Measurements from ENCODE around the gene PROM1.

PROM1 gene

GRCh38 chr4:16109256-16109655 is 25.4 kb upstream of the PROM1 start:
- no peak for DNase-seq

DNA sequence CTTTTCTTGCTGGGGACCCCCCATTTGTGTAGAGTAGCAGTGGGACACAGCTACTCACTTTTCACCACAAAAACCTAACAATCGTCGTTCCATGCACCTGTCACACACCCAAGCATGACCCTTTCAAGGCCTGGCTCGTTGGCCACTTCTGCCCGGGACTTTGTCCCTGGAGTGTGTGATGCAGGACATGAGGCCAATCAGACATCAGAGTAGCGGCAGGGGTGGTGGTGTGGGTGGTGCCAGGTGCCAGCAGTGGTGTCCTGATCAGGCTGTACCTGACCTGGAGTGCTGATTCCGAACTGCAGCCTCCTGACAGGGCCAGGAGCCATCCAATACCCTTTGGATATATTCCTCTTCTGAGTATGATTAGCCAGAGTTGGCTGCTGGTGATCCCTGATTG is 23.1 kb upstream of the PROM1 start:
- DNase-seq = no peak

DNA sequence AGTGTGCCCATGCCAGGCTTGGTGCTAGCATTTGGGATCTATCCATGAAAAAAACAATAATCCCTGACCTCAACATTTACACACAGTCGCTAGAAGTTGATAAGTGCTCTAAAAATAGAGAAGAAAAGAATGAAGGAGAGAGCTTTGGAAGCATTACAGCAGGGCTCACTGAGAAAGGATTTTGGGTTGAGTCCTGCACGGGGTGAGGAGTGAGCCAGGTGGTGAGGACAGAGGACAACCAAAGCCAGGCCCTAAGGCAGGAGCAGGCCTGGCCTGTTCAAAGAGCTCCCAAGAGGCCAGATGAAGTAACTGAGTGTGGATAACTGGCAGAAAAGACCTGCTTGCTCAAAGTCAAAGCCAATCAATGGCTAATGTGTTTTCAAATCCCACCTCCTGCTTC is 20.7 kb upstream of the PROM1 start:
- no peak for DNase-seq

DNA sequence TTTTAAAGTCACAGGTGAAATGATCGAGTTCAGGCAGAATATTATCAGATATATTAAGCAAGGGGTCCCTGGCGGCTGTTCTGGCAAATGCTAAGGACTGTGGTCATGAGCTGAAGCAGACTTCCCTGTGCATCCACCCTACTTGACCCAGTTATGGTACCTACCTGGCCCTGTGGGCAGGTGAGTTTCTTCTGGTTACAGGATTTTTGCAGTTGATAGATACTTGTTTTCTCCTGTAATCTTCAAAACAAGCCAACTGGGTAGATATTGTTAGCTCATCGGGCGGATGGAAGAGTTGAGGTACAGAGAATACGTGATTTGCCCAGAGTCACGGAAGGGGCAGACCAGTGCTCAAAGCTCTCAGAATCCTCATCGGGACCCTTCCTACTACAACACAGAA is 18.5 kb upstream of the PROM1 start:
- DNase-seq = no peak

DNA sequence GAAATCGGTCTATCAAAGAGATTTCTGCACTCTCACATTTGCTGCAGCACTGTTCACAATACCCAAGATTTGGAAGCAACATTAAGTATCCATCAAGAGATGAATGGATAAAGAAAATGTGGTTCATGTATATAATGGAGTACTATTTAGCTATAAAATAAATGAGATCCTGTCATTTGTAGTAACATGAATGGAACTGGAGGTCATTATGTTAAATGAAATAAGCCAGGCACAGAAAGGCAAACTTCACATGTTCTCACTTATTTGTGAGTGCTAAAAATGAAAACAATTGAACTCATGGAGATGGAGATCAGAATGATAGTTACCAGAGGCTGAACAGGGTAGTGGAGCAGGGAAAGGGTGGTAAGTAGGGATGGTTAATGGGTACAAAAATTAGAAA is 17.0 kb upstream of the PROM1 start:
- no peak for DNase-seq

DNA sequence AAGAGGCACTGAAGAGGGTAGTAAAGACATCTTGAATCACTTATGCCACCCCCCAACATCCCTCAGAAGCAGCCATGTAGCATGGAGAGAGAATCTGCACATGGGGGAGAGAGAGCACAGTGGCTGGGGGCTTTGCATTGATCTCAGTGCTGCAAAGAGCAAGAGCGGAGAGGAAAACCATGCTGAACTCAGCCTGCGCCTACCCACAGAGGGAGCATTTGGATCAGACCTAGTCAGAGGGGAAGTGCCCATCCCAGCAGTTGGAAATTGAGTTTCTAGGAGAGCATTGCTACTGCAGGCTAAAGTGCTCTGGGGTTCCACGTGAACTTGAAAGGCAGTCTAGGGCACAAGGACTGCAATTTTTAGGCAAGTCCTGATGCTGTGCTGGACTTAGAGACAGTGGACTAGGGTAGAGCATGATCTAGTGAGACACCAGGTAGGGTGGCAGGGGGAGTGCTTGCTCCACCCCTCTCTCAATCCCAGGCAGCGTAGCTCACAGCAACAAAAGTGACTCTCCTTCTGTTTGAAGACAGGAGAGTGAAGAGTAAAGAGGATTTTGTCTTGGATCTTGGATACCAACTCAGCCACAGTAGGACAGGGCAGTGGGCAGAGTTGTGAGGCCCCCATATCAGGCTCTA is 9.0 kb upstream of the PROM1 start:
- DNase-seq = peak; percentile 8

DNA sequence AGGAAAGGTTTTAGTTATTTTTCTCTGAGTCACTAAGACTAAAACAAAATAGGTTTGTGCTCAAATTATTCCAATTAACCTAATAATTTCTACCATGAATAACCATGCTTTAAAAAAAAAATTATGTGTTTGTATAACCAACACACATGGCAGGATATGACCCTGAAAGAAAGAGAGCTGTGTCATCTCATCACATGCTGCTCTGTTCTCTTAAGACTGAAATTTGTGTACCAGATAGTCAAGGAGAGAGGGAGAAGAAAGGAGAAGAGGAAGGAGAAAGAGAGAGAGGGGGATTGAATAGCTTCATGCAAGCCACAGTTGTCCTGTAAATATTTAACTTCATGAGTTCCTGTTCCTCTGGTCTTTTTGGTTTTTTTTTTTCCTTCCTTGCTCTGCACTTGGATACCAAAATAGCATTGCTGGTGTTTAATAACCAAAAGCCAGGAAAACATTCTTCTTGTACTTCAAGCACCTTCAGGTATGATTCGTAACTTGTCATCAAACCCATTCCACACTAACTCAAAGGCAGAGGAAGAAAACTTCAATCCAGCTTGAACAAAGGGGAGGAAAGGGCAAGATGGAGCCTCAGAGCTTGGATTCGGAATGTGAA is 6.4 kb upstream of the PROM1 start:
- no peak for DNase-seq

- DNase-seq = no peak
These were observed 5.3 kb upstream of the PROM1 start for GRCh38 chr4:16089156-16089555.

DNA sequence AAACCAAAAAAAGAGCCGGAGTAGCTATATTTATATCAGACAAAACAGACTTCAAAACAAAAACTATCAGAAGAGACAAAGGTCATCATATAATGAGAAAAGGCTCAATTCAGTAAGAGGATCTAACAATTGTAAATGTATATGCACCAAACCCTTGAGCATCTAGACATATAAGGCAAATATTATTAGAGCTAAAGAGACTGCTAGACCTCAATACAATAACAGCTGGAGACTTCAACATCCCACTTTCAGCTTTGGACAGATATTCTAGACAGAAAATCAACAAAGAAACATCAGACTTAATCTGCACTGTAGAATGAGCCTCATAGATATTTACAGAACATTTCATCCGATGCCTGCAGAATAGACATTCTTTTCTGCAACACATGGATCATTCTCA is 4.8 kb upstream of the PROM1 start:
- DNase-seq = no peak

- no peak for DNase-seq
These were observed 2.0 kb upstream of the PROM1 start for GRCh38 chr4:16085822-16086221.

DNA sequence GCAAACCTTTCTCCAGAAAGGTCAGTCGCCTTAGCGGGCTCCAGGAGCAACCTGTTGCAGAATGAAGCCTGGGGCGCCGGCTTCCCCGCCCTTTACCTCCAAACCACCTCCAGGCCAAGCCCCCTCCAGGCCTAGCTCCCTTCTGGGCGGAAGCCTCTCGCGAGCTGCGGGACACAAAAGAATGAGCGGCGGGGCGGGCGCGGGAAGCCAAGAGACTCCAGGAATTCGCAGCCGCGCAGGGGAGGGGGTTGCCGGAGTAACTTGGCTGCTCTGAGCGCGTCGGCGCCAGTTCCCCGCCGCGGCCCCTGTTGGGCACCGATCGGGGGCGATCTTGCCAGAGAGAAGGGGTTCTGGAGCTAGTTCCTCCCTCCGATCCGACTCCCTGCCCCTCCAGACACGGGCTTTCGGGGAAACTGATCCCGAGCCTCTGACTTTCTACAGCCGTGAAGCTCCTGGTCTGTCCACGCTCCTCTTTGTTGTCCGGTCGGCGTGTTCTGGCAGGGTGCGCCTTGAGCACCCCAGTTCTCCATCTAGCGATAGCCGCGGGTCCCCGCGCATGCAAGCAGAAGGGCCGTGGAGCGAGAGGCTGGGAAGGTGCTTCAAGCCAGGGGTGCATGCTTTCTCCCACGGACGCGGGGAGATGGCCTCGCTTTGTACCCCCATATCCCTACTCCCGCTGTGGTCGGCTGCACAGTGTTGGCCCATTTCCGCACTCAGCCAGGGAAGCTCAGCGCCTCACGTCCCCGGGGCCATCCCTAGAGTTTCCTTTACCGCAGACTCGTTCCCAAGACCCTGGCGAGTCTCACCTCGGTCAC is 1.2 kb downstream of the PROM1 start:
- DNase-seq = peak; percentile 78

DNA sequence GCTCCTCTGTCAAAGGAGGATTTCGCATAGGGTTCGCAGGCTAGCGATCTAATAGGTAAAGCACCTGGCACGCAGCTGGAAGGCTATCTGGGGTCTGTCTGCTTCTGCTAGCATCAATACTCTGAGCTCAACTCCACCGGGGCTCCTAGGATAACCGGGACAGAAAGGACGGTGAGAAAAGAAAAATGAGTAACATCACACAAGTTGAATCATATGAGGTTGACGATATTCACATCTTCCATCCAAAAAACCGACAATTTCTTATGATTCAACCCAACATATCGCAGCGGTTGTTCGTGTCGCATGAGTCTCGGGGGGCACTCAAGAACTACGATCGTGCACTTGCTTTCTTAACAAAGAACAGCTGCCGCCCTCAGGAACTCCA is 1.8 kb downstream of the PROM1 start:
- DNase-seq = peak; percentile 29

DNA sequence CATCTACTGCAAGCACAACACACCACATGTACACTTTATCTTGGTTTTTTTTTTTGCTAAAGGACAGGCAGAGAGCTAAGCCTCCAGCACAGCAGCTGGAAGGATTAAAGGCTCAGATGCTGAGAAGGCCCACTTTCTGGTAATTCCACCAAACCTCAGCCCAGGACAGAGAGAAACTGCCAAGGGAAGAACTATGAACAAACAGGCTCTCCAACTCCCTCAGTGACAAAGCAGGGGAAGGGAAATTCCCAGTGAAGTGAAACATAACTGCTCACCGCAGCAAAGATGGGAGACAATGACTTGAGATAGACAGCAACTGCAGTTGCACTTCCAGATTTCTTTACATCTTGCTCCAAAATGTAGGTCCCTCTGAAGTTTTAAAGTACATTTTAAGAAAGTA is 4.8 kb downstream of the PROM1 start:
- no peak for DNase-seq

- DNase-seq = no peak
These were observed 5.5 kb downstream of the PROM1 start for GRCh38 chr4:16078195-16078760.

GRCh38 chr4:16077786-16078185 is 6.0 kb downstream of the PROM1 start:
- no peak for DNase-seq

- DNase-seq = no peak
These were observed 7.7 kb downstream of the PROM1 start for GRCh38 chr4:16075975-16076757.

- no peak for DNase-seq
These were observed 8.8 kb downstream of the PROM1 start for GRCh38 chr4:16075061-16075460.

DNA sequence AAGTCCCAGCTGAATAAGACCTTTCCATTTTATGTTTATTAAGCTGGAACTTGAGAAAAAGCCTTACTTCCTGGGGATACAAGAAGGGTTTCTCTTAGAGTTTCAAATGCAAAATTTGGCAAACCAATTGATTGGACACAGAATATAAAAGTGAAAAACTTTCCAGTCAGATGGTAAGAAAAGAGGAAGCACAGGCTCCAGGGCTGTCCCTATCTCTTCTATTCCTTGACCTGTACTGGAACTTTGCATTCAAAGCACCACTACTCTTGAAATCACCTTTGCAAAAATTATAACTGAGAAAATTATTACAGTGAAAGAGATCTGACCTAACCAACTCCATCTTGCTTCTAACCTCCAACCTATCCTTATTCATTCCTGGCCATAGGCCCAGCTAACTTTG is 11.7 kb downstream of the PROM1 start:
- no peak for DNase-seq

DNA sequence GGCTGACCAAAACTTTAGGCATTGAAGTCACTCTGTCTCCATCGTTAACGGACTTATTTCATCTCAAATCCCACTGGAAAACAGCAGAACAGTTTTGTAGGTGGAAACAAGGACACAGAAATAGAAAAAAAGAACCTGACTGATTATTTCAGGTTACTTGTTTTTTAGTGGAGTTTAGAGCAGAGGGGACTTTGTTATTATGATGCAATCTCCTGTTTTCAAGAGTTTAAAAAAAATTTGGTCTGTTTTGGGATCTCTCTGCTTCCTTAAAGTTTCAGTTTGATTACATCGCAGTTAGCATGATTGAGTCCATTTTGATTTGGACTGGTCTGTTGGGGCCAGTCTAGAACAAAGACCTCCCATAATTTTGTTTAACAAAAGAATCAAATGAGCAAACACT is 13.6 kb downstream of the PROM1 start:
- DNase-seq = no peak

- no peak for DNase-seq
These were observed 16.3 kb downstream of the PROM1 start for GRCh38 chr4:16067515-16067914.

GRCh38 chr4:16066586-16067128 is 17.2 kb downstream of the PROM1 start:
- DNase-seq = peak; percentile 1

- no peak for DNase-seq
These were observed 18.8 kb downstream of the PROM1 start for GRCh38 chr4:16065066-16065465.

GRCh38 chr4:16062601-16063000 is 21.2 kb downstream of the PROM1 start:
- no peak for DNase-seq
